ENCODE measurements around the gene AUP1. TPM values are rescaled to one million over a fixed set of nuclear protein-coding genes. Genes with fewer than 3 reads are reported as not detected.

AUP1 gene
- total RNA-seq, 1 donor from 2014 or later: 57.4 TPM

DNA sequence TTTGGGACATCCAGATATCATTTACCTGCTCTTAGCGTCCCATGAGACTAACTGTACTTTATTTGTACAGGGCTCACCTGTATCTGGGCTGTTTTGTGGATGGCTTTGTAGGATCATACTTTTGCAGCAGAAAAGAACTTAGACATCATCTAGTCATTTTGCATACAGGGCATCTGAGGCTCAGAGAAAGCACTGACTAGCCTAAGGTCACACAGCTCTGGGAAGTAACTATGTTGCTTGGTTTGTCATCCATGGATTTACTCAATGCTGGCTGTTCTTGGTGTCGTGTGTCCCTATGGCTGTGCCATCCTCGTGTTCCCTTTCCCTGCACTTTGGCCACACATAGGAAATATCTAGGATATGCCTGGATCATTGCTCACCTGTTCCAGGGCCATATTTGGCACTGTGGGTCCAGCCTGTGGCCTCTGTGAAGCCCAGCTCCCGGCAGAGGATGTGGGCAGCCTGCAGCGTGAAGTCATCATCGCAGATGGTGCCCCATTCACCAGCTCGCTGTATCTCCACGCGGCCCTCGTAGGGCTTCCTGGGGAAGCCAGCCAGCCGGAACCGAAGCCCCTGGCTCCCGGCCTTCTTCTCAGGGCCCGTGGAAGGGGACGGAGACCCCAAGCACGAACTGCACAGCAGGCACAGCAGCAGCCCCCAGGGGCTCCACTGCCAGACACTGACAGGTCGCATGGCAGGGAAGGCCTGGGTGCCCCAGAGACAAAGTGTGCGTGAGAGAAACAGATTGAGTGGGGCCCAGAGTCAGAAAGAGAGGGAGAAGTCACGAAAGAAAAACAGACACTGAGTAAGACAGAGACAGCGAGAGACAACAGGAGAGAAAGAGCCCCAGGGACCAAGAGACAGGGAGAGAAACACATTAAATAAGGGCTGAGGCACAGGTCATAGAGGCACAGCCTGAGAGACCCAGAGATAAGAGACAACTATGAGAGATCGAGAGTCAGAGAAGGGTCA is 22.7 kb upstream of the AUP1 start:
- Histone ChIP-seq H3K27me3 (ENCODE audit: control insufficient read depth in 3 of 3, insufficient read depth in 3 of 3, low read length in 3 of 3) (peaks cover 15 to 67% (median 48%) of the 10 kb centered on the region in 3 donors), H3K27ac (ENCODE audit: low read depth, low read length) (no peak overlapping the region), H3K9me3 (ENCODE audit: control insufficient read depth in 3 of 3, low read length in 3 of 3) (no peaks in the 10 kb centered on the region), H3K9ac (ENCODE audit: low read depth in 1 of 3, low read length in 3 of 3) (peak overlapping the region in 1 of 3 donors; percentile 14), H3K4me3 (ENCODE audit: low read length in 3 of 3) (peak overlapping the region in 1 of 3 donors; percentile 60), H3K4me1 (ENCODE audit: control insufficient read depth in 3 of 3, insufficient read depth in 3 of 3, low read length in 3 of 3) (peaks cover 16 to 36% (median 22%) of the 10 kb centered on the region in 3 donors), H3K36me3 (ENCODE audit: control insufficient read depth in 3 of 3, insufficient read depth in 3 of 3, low read length in 3 of 3) (peaks cover 0 to 3% (median 0%) of the 10 kb centered on the region in 3 donors)

DNA sequence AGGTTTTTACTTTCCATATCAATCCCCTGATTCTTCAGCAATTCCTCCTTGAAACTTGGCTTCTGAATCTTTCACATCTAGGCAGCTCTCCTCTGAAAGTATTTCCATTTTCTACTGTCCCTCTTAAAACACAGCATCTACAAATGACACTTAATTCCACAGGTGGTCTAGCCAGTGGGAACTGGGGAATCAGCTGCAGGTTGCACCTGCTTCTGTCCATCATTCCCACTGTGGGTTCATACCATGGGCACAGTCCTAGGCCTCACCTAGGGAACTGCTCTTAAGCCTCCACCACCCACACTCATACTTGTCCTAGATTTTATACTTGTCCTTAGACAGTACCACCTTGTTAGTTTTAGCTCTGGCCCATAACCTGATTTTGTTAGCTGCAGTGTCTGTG is 22.0 kb upstream of the AUP1 start:
- H3K27me3 ChIP-seq (ENCODE audit: control insufficient read depth in 3 of 3, insufficient read depth in 3 of 3, low read length in 3 of 3): peaks cover 15 to 67% (median 42%) of the 10 kb centered on the region in 3 donors
- H3K27ac ChIP-seq (ENCODE audit: low read depth, low read length): no peak overlapping the region
- peaks cover 0 to 3% (median 0%) of the 10 kb centered on the region in 3 donors for H3K36me3 ChIP-seq (ENCODE audit: control insufficient read depth in 3 of 3, insufficient read depth in 3 of 3, low read length in 3 of 3)
- H3K4me3 ChIP-seq (ENCODE audit: low read length in 3 of 3): no peak overlapping the region
- H3K9ac ChIP-seq (ENCODE audit: low read depth in 1 of 3, low read length in 3 of 3): no peak overlapping the region
- no peaks in the 10 kb centered on the region for H3K9me3 ChIP-seq (ENCODE audit: control insufficient read depth in 3 of 3, low read length in 3 of 3)
- peaks cover 16 to 36% (median 22%) of the 10 kb centered on the region in 3 donors for H3K4me1 ChIP-seq (ENCODE audit: control insufficient read depth in 3 of 3, insufficient read depth in 3 of 3, low read length in 3 of 3)

DNA sequence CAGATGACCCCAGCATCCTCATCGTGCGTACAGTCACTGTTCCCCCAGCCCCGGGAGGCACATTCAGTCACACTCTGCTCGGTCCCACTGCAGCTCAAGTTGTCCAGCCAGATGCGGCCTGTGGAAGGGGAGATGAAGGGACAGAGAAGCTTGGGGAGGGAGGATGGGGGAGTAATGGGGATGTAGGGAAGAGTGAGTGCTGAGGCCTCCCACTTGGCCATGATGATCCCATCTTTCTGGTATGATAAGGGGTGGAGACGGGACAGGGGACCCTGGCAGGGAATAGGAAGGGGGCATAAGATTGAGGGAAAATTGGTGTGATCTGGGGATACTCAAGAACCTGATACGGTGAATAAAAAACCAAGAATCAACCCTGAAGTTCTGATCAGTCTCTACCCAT is 20.7 kb upstream of the AUP1 start:
- Histone ChIP-seq H3K27me3 (ENCODE audit: control insufficient read depth in 3 of 3, insufficient read depth in 3 of 3, low read length in 3 of 3) (peaks cover 9 to 55% (median 35%) of the 10 kb centered on the region in 3 donors), H3K27ac (ENCODE audit: low read depth, low read length) (no peak overlapping the region), H3K36me3 (ENCODE audit: control insufficient read depth in 3 of 3, insufficient read depth in 3 of 3, low read length in 3 of 3) (no peaks in the 10 kb centered on the region), H3K9me3 (ENCODE audit: control insufficient read depth in 3 of 3, low read length in 3 of 3) (no peaks in the 10 kb centered on the region), H3K4me3 (ENCODE audit: low read length in 3 of 3) (no peak overlapping the region), H3K4me1 (ENCODE audit: control insufficient read depth in 3 of 3, insufficient read depth in 3 of 3, low read length in 3 of 3) (peaks cover 16 to 32% (median 22%) of the 10 kb centered on the region in 3 donors), H3K9ac (ENCODE audit: low read depth in 1 of 3, low read length in 3 of 3) (no peak overlapping the region)

DNA sequence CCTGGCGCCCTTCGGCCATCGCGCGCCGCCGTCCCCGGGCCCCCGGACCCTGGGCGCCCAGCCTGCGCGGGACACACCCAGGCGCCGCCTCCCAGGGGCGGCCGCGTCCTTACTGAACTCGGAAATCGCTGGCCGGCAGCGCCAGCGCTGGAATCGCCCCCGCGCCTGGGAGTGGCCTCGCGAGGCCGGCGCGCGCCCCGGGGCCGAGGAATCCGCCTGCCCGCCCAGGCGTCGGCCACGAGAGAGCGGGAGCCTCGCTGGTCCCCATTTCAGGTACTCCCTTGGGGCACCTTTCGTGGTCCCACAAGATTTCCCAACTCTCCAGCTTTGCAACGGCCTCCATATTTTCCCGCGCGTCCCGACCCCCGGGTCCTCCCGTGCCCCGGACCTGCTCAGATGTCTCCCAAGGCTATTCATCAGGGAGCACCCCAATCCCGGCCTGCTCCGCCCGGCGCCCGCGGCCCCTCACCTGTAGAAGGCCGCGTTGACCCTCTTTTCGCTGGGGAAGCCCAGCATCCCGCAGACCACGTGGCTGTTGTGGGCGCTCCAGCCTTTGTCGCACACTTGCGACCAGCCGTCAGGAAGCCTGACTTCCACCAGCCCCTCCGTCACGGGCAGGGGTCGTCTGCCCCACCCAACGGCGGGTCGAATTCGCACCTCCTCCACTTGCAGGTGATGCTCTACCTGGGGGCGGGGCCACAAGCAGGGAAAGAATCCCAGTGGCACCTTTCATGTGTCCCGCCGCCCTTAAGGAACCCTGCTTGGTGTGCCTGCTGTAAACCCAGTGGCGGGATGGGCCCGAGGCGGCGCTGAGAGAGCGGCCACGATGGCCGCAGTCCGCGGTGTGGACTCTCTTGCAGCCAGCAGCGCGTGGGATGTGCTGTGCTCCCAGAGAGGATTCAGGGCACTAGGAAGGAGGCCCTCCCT is 19.7 kb upstream of the AUP1 start:
- H3K36me3 ChIP-seq (ENCODE audit: control insufficient read depth in 3 of 3, insufficient read depth in 3 of 3, low read length in 3 of 3): no peaks in the 10 kb centered on the region
- no peaks in the 10 kb centered on the region for H3K9me3 ChIP-seq (ENCODE audit: control insufficient read depth in 3 of 3, low read length in 3 of 3)
- peak overlapping the region; percentile 44 for H3K27ac ChIP-seq (ENCODE audit: low read depth, low read length)
- H3K4me3 ChIP-seq (ENCODE audit: low read length in 3 of 3): peak overlapping the region; percentile 62 to 67 (median 63)
- H3K9ac ChIP-seq (ENCODE audit: low read depth in 1 of 3, low read length in 3 of 3): peak overlapping the region; percentile 59 to 70 (median 62)
- H3K27me3 ChIP-seq (ENCODE audit: control insufficient read depth in 3 of 3, insufficient read depth in 3 of 3, low read length in 3 of 3): peaks cover 7 to 46% (median 28%) of the 10 kb centered on the region in 3 donors
- peaks cover 16 to 26% (median 18%) of the 10 kb centered on the region in 3 donors for H3K4me1 ChIP-seq (ENCODE audit: control insufficient read depth in 3 of 3, insufficient read depth in 3 of 3, low read length in 3 of 3)

DNA sequence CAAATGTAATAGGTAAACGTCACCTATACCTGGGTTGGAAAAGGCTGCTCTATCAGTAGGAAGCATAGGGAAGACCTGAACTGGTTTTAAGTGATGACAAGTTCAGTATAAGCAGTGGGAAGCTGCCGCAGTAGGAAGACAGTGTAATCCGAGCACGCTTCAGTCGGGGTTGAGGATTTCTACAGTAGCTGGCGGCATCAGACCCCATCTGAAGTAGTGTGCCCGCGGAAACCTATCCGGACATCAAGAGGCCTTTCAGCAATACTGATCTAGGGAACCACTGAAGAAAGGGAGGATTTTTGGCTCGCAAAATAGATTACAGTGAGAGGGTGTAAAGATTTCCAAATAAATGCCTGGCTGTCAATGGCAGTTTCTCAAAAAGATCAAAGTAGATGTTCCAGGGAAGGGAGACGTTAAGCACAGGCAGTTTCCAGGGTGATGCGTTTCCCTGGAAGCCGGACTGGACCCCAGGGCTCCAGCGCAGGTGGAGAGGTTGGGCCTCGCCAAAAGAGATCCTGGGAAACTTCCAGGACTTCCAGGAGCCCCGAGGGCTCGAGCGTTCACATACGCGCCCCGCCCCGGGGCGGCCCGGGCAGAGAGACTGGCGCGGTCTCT is 18.9 kb upstream of the AUP1 start:
- Histone ChIP-seq H3K36me3 (ENCODE audit: control insufficient read depth in 3 of 3, insufficient read depth in 3 of 3, low read length in 3 of 3) (no peaks in the 10 kb centered on the region), H3K4me3 (ENCODE audit: low read length in 3 of 3) (peak overlapping the region; percentile 62 to 67 (median 62)), H3K4me1 (ENCODE audit: control insufficient read depth in 3 of 3, insufficient read depth in 3 of 3, low read length in 3 of 3) (peaks cover 16 to 23% (median 18%) of the 10 kb centered on the region in 3 donors), H3K27ac (ENCODE audit: low read depth, low read length) (peak overlapping the region; percentile 44), H3K9ac (ENCODE audit: low read depth in 1 of 3, low read length in 3 of 3) (peak overlapping the region; percentile 59 to 70 (median 62)), H3K9me3 (ENCODE audit: control insufficient read depth in 3 of 3, low read length in 3 of 3) (no peaks in the 10 kb centered on the region), H3K27me3 (ENCODE audit: control insufficient read depth in 3 of 3, insufficient read depth in 3 of 3, low read length in 3 of 3) (peaks cover 7 to 39% (median 24%) of the 10 kb centered on the region in 3 donors)

DNA sequence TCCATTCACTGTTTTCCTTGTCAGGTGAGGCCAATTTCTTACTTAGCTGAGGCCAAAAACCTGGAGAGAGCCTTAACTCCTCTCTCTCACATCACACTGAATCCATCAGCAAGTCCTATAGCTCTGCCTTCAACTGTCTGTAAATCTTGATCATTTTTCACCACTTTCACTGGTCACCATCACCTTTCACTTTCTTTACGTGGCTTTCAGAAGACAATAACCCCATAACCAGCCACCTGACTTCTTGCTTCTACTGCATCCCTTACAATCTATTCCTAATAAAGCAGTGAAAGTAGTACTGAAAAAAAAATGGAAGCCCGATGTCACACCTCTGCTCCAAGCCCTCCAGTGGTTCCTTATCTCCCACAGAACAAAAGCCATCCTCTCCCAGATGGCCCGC is 16.5 kb upstream of the AUP1 start:
- Histone ChIP-seq H3K4me1 (ENCODE audit: control insufficient read depth in 3 of 3, insufficient read depth in 3 of 3, low read length in 3 of 3) (peaks cover 13 to 19% (median 15%) of the 10 kb centered on the region in 3 donors), H3K4me3 (ENCODE audit: low read length in 3 of 3) (no peak overlapping the region), H3K9ac (ENCODE audit: low read depth in 1 of 3, low read length in 3 of 3) (no peak overlapping the region), H3K36me3 (ENCODE audit: control insufficient read depth in 3 of 3, insufficient read depth in 3 of 3, low read length in 3 of 3) (no peaks in the 10 kb centered on the region), H3K27ac (ENCODE audit: low read depth, low read length) (no peak overlapping the region), H3K9me3 (ENCODE audit: control insufficient read depth in 3 of 3, low read length in 3 of 3) (no peaks in the 10 kb centered on the region), H3K27me3 (ENCODE audit: control insufficient read depth in 3 of 3, insufficient read depth in 3 of 3, low read length in 3 of 3) (peaks cover 7 to 23% (median 14%) of the 10 kb centered on the region in 3 donors)

DNA sequence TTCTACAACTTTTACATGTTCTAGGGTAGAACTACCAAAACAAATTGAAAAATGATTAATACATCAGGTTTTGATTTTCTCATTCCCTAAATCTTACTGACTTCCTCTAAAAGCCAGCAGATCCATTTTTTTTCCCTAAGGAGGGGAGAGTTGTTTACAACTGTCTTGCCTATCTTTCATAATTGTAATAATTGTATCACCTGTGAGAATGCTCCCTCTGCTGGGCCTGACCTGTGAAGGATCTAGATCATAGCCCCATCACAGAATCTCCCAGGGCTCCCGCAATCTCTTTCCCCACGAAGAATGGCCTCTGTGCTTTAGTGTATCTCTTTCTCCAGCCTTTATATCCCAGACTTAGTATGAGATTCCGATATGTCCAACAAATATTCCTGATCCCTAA is 15.1 kb upstream of the AUP1 start:
- Histone ChIP-seq H3K27me3 (ENCODE audit: control insufficient read depth in 3 of 3, insufficient read depth in 3 of 3, low read length in 3 of 3) (peaks cover 2 to 14% (median 5%) of the 10 kb centered on the region in 3 donors), H3K9ac (ENCODE audit: low read depth in 1 of 3, low read length in 3 of 3) (no peak overlapping the region), H3K36me3 (ENCODE audit: control insufficient read depth in 3 of 3, insufficient read depth in 3 of 3, low read length in 3 of 3) (no peaks in the 10 kb centered on the region), H3K4me3 (ENCODE audit: low read length in 3 of 3) (no peak overlapping the region), H3K9me3 (ENCODE audit: control insufficient read depth in 3 of 3, low read length in 3 of 3) (no peaks in the 10 kb centered on the region), H3K27ac (ENCODE audit: low read depth, low read length) (no peak overlapping the region), H3K4me1 (ENCODE audit: control insufficient read depth in 3 of 3, insufficient read depth in 3 of 3, low read length in 3 of 3) (peaks cover 13 to 17% (median 13%) of the 10 kb centered on the region in 3 donors)

DNA sequence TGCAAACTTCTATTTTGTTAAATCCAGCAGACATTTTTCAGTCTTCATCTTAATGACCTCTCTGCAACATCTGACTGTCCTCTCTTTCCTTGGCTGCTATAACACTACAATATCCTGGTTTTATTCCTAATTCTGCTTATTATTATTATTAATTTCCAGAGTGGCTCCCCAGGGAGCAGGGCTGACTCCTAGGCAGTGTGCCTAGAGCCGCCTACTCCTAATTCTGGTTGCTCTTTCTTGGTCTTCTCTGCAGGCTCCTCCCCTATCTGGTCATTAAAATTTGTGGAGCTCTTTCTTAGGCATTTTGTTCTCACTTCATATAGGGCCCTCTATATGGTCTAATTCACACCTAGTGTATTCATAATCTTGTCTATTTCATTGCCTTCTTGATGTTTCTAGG is 13.5 kb upstream of the AUP1 start:
- Histone ChIP-seq H3K9ac (ENCODE audit: low read depth in 1 of 3, low read length in 3 of 3) (no peak overlapping the region), H3K9me3 (ENCODE audit: control insufficient read depth in 3 of 3, low read length in 3 of 3) (no peaks in the 10 kb centered on the region), H3K4me3 (ENCODE audit: low read length in 3 of 3) (no peak overlapping the region), H3K27ac (ENCODE audit: low read depth, low read length) (no peak overlapping the region), H3K27me3 (ENCODE audit: control insufficient read depth in 3 of 3, insufficient read depth in 3 of 3, low read length in 3 of 3) (peaks cover 2 to 6% (median 5%) of the 10 kb centered on the region in 3 donors), H3K36me3 (ENCODE audit: control insufficient read depth in 3 of 3, insufficient read depth in 3 of 3, low read length in 3 of 3) (no peaks in the 10 kb centered on the region), H3K4me1 (ENCODE audit: control insufficient read depth in 3 of 3, insufficient read depth in 3 of 3, low read length in 3 of 3) (peaks cover 0 to 4% (median 2%) of the 10 kb centered on the region in 3 donors)

DNA sequence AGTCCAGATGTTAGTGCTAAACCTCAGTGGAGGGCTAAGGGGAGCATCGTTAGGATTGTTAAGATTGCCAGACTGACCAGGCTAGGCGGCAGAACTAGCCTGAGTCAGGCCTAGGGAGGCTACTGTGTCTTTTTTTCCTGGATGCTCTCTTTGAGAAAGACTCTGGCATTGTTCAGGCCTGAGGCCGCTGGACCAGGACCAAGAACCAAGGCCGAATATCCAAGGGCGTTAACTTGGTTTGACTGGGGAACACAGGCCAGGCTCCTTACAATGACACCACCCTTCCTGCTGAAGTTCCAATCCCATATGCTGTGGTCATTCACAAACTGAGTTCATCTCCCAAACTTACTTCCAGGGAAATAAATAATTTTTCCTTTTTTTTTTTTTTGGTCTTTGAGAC is 10.8 kb upstream of the AUP1 start:
- Histone ChIP-seq H3K27ac (ENCODE audit: low read depth, low read length) (no peak overlapping the region), H3K9me3 (ENCODE audit: control insufficient read depth in 3 of 3, low read length in 3 of 3) (no peaks in the 10 kb centered on the region), H3K9ac (ENCODE audit: low read depth in 1 of 3, low read length in 3 of 3) (peak overlapping the region in 1 of 3 donors; percentile 40), H3K4me1 (ENCODE audit: control insufficient read depth in 3 of 3, insufficient read depth in 3 of 3, low read length in 3 of 3) (peaks cover 0 to 4% (median 2%) of the 10 kb centered on the region in 3 donors), H3K36me3 (ENCODE audit: control insufficient read depth in 3 of 3, insufficient read depth in 3 of 3, low read length in 3 of 3) (no peaks in the 10 kb centered on the region), H3K27me3 (ENCODE audit: control insufficient read depth in 3 of 3, insufficient read depth in 3 of 3, low read length in 3 of 3) (peaks cover 2 to 9% (median 4%) of the 10 kb centered on the region in 3 donors), H3K4me3 (ENCODE audit: low read length in 3 of 3) (no peak overlapping the region)
